ENCODE measurements around the gene SETD2. TPM values are rescaled to one million over a fixed set of nuclear protein-coding genes. Genes with fewer than 3 reads are reported as not detected.

The SETD2 gene
- total and polyA plus RNA-seq, 2 donors (not counting 1 experiment from before 2014, with no cell fraction given), result 22.6 to 91.4 TPM

DNA sequence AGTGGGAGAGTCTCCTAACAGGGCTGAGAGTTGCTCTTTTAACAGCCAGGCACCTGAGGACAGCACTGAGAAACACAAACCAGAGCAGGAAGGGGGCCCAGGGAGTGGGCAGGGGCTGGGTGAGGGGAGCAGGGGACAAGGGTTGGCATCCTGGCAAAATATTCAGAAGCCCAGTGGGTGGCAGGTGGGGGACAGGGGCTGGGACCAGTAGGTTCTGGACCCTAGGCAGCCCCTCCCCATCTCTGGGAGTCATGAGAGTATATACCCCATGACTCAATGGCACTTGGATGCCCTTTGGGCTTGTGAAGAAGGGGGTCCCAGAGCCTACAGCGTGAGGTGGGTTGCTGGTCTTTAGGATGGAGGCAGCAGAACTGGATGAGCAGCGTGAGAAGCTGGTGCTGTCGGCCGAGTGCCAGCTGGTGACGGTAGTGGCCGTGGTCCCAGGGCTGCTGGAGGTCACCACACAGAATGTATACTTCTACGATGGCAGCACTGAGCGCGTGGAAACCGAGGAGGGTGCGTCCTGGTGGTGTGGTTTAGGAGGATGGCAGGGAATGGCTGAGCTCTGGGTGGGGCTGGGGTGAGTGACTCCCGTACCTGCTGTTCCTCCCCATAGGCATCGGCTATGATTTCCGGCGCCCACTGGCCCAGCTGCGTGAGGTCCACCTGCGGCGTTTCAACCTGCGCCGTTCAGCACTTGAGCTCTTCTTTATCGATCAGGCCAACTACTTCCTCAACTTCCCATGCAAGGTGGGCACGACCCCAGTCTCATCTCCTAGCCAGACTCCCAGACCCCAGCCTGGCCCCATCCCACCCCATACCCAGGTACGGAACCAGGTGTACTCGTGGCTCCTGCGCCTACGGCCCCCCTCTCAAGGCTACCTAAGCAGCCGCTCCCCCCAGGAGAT lies 160.2 kb downstream of the SETD2 start:
- Mint-ChIP-seq H3K4me3 (no peak overlapping the region), H3K27ac (no peak overlapping the region), H3K9me3 (ENCODE audit: insufficient read depth) (no peaks in the 10 kb centered on the region), H3K27me3 (no peaks in the 10 kb centered on the region), H3K4me1 (peaks cover 3% of the 10 kb centered on the region)
- Histone ChIP-seq H3K4me1 (ENCODE audit: control insufficient read depth in 2 of 2, insufficient read depth in 2 of 2, low read length in 2 of 2) (peaks cover 4 to 9% of the 10 kb centered on the region in 2 donors), H3K27me3 (replicated peaks in 1 of 4; ENCODE audit: control extremely low read depth in 1 of 4, control insufficient read depth in 3 of 4, insufficient read depth in 4 of 4, low read length in 3 of 4) (no peaks in the 10 kb centered on the region), H3K36me3 (replicated peaks in 1 of 2; ENCODE audit: control extremely low read depth in 1 of 2, control insufficient read depth in 1 of 2, extremely low read depth in 1 of 2, insufficient read depth in 2 of 2, low read length in 1 of 2) (peaks cover 0 to 74% of the 10 kb centered on the region in 2 experiments), H4K20me1 (ENCODE audit: control insufficient read depth, insufficient read depth, low read length, poor library complexity, severe bottlenecking) (no peaks in the 10 kb centered on the region), H2AFZ (ENCODE audit: insufficient read depth, low read depth, low read length, poor library complexity, severe bottlenecking) (no peak overlapping the region), H3K4me2 (replicated peaks; ENCODE audit: low read depth, low read length, poor library complexity, severe bottlenecking) (no peak overlapping the region), H3K4me3 (ENCODE audit: control extremely low read depth in 1 of 5, extremely low read depth in 1 of 5, insufficient read depth in 1 of 5, low read depth in 2 of 5, low read length in 4 of 5) (no peak overlapping the region), H3K9ac (ENCODE audit: low read length) (no peak overlapping the region), H3K27ac (ENCODE audit: low read length in 2 of 2) (no peak overlapping the region), H3K9me3 (ENCODE audit: control extremely low read depth in 1 of 3, control insufficient read depth in 2 of 3, insufficient read depth in 1 of 3, low read length in 2 of 3) (no peaks in the 10 kb centered on the region), H3K79me2 (ENCODE audit: control insufficient read depth, insufficient read depth, low read length) (peaks cover 10% of the 10 kb centered on the region)
- DNase-seq (no peak), ATAC-seq (ENCODE audit: low read depth) (no peak)
- 97% methylated on average over 23 of the region's 27 CpGs for whole genome bisulfite sequencing (ENCODE audit: insufficient coverage)
- CTCF ChIA-PET, result interaction anchor here (1.2 kb wide), 2 partner anchors 9 to 81 kb away, joined by 3 to 6 read pairs; no protein-coding TSS in a partner anchor
- POLR2A ChIA-PET, result no interaction called here
- intact Hi-C loops (cut with micrococcal nuclease), result no loop called here
- TF ChIP-seq, protein P1, sequence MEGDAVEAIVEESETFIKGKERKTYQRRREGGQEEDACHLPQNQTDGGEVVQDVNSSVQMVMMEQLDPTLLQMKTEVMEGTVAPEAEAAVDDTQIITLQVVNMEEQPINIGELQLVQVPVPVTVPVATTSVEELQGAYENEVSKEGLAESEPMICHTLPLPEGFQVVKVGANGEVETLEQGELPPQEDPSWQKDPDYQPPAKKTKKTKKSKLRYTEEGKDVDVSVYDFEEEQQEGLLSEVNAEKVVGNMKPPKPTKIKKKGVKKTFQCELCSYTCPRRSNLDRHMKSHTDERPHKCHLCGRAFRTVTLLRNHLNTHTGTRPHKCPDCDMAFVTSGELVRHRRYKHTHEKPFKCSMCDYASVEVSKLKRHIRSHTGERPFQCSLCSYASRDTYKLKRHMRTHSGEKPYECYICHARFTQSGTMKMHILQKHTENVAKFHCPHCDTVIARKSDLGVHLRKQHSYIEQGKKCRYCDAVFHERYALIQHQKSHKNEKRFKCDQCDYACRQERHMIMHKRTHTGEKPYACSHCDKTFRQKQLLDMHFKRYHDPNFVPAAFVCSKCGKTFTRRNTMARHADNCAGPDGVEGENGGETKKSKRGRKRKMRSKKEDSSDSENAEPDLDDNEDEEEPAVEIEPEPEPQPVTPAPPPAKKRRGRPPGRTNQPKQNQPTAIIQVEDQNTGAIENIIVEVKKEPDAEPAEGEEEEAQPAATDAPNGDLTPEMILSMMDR (IDR thresholded peaks at IDR 0.05), result no peak
- no peak for TF ChIP-seq EZH2 (IDR thresholded peaks at IDR 0.05; ENCODE audit: borderline replicate concordance, insufficient read depth, low read depth, low read length, poor library complexity, severe bottlenecking)

DNA sequence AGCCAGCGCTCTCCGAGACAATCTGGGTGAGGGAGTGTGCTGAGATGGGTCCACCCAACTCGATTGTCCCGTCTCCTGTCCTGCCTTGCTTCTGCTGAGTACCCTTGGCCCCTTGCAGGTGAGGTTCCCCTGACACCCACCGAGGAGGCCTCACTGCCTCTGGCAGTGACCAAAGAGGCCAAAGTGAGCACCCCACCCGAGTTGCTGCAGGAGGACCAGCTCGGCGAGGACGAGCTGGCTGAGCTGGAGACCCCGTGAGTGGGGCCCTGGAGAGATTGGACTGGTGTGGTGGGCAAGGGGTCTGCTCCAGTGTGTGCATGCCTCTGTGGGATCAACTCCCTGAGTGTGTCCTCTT lies 160.9 kb downstream of the SETD2 start:
- CTCF ChIA-PET, result interaction anchor here (1.2 kb wide), 2 partner anchors 9 to 80 kb away, joined by 3 to 6 read pairs; no protein-coding TSS in a partner anchor
- intact Hi-C loops (cut with micrococcal nuclease), result no loop called here

More for the DNA sequence above, 160.9 kb downstream of the SETD2 start:
- no peak for ATAC-seq (ENCODE audit: low read depth)
- Mint-ChIP-seq H3K27me3 (no peaks in the 10 kb centered on the region), H3K4me3 (no peak overlapping the region), H3K4me1 (peaks cover 5% of the 10 kb centered on the region), H3K9me3 (ENCODE audit: insufficient read depth) (no peaks in the 10 kb centered on the region), H3K27ac (no peak overlapping the region)
- Histone ChIP-seq H3K9ac (ENCODE audit: low read length) (no peak overlapping the region), H3K27ac (ENCODE audit: low read length in 2 of 2) (no peak overlapping the region), H3K27me3 (replicated peaks in 1 of 4; ENCODE audit: control extremely low read depth in 1 of 4, control insufficient read depth in 3 of 4, insufficient read depth in 4 of 4, low read length in 3 of 4) (no peaks in the 10 kb centered on the region), H3K36me3 (replicated peaks in 1 of 2; ENCODE audit: control extremely low read depth in 1 of 2, control insufficient read depth in 1 of 2, extremely low read depth in 1 of 2, insufficient read depth in 2 of 2, low read length in 1 of 2) (peaks cover 0 to 75% of the 10 kb centered on the region in 2 experiments), H3K79me2 (ENCODE audit: control insufficient read depth, insufficient read depth, low read length) (peaks cover 14% of the 10 kb centered on the region), H3K4me1 (ENCODE audit: control insufficient read depth in 2 of 2, insufficient read depth in 2 of 2, low read length in 2 of 2) (peaks cover 3 to 10% of the 10 kb centered on the region in 2 donors), H3K4me3 (ENCODE audit: control extremely low read depth in 1 of 5, extremely low read depth in 1 of 5, insufficient read depth in 1 of 5, low read depth in 2 of 5, low read length in 4 of 5) (no peak overlapping the region), H2AFZ (ENCODE audit: insufficient read depth, low read depth, low read length, poor library complexity, severe bottlenecking) (no peak overlapping the region), H4K20me1 (ENCODE audit: control insufficient read depth, insufficient read depth, low read length, poor library complexity, severe bottlenecking) (no peaks in the 10 kb centered on the region), H3K4me2 (replicated peaks; ENCODE audit: low read depth, low read length, poor library complexity, severe bottlenecking) (no peak overlapping the region), H3K9me3 (ENCODE audit: control extremely low read depth in 1 of 3, control insufficient read depth in 2 of 3, insufficient read depth in 1 of 3, low read length in 2 of 3) (no peaks in the 10 kb centered on the region)
- TF ChIP-seq EZH2 (IDR thresholded peaks at IDR 0.05; ENCODE audit: borderline replicate concordance, insufficient read depth, low read depth, low read length, poor library complexity, severe bottlenecking), result no peak
- TF ChIP-seq, protein P1 (IDR thresholded peaks at IDR 0.05), result no peak
- POLR2A ChIA-PET, result no interaction called here
- DNase-seq, result no peak
- WGBS (ENCODE audit: insufficient coverage), result 96% methylated on average over 10 of the region's 10 CpGs

All from B cell (primary cell).